Caco-2 (cell line): ENCODE results near the gene KIF1B. TPM values are rescaled to one million over a fixed set of nuclear protein-coding genes. Genes with fewer than 3 reads are reported as not detected.

Experiments used
- BruUV-seq: library from RNA; stranded (reverse); fragments of 400-500 nt; replicated peaks from 2 replicates; lab custom pipeline; 2021; lab: Mats Ljungman, UMichigan
- CTCF ChIA-PET: fragments of 300-600 bp; sonication (Branson Sonifier 250); formaldehyde crosslinking; loops from one replicate; lab custom pipeline; 2022; ENCODE audit warnings: antibody characterized with exemption; lab: Charles Lee
- POLR2A ChIA-PET: fragments of 300-600 bp; sonication (Branson Sonifier 250); formaldehyde crosslinking; loops from one replicate; lab custom pipeline; 2022; ENCODE audit warnings: antibody characterized with exemption; lab: Charles Lee
- DNase-seq, 2 experiments: peaks; one replicate each; pipeline versions ENCODE4 v3.0.0 to v3.0.0-alpha.2; 2020 to 2022
- H3K27me3 ChIP-seq: replicated peaks from 2 replicates; pipeline ENCODE4 v1.6.0; 2011; ENCODE audit warnings: low read length; ENCODE audit not compliant: control insufficient read depth, insufficient read depth
- H3K36me3 ChIP-seq: 2 replicates; pipeline ENCODE4 v1.5.1; 2011; ENCODE audit warnings: low read length; ENCODE audit not compliant: control insufficient read depth, insufficient read depth
- H3K4me1 ChIP-seq: fragments of 250-450 bp; sonication (Bioruptor Pico); 2 replicates; pipeline ENCODE4 v1.5.1; 2020; ENCODE audit warnings: mild to moderate bottlenecking
- H3K4me3 ChIP-seq: 2 replicates; pipeline ENCODE4 v1.5.1; 2011; ENCODE audit warnings: low read depth, mild to moderate bottlenecking, control low read depth, low read length
- H3K9me3 ChIP-seq: fragments of 250-450 bp; sonication (Bioruptor Pico); 2 replicates; pipeline ENCODE4 v1.5.1; 2020; ENCODE audit warnings: mild to moderate bottlenecking, moderate library complexity
- H3K27ac Mint-ChIP-seq: one replicate; pipeline ENCODE4 v1.8.0; 2022; ENCODE audit warnings: mixed read lengths; ENCODE audit not compliant: unreplicated experiment
- H3K27me3 Mint-ChIP-seq: one replicate; pipeline ENCODE4 v1.8.0; 2022; ENCODE audit warnings: mixed read lengths; ENCODE audit not compliant: insufficient read depth, unreplicated experiment
- H3K36me3 Mint-ChIP-seq: one replicate; pipeline ENCODE4 v1.8.0; 2022; ENCODE audit warnings: mild to moderate bottlenecking, mixed read lengths; ENCODE audit not compliant: insufficient read depth, unreplicated experiment
- H3K4me1 Mint-ChIP-seq: one replicate; pipeline ENCODE4 v1.8.0; 2022; ENCODE audit warnings: low read depth, mixed read lengths; ENCODE audit not compliant: unreplicated experiment
- H3K4me3 Mint-ChIP-seq: one replicate; pipeline ENCODE4 v1.8.0; 2022; ENCODE audit warnings: mild to moderate bottlenecking, moderate library complexity, mixed read lengths; ENCODE audit not compliant: unreplicated experiment
- H3K9me3 Mint-ChIP-seq: one replicate; pipeline ENCODE4 v1.8.0; 2022; ENCODE audit warnings: mixed read lengths; ENCODE audit not compliant: unreplicated experiment
- intact Hi-C: fragments of 100-400 bp; cut with micrococcal nuclease; formaldehyde crosslinking; loops from one replicate; pipeline ENCODE4 v1.10.0; 2022; ENCODE audit not compliant: unreplicated experiment
- total RNA-seq: library from RNA; stranded (reverse); gene quantifications from 2 replicates; pipeline ENCODE4 v1.2.3, GENCODE V29; 2022
- TF ChIP-seq, protein P1 (sequence below), 2 experiments: fragments of 200-600 bp in 1 of 2; IDR thresholded peaks; 1 replicate in 1 of 2; 2 replicates in 1 of 2; pipeline versions ENCODE4 v1.5.1 to v1.8.0; 2011 to 2022; ENCODE audit warnings: antibody characterized with exemption in 1 of 2, control low read depth in 1 of 2, inconsistent platforms in 1 of 2, low read depth in 1 of 2, low read length in 1 of 2, mild to moderate bottlenecking in 1 of 2, moderate library complexity in 1 of 2; ENCODE audit not compliant: insufficient read depth in 1 of 2, severe bottlenecking in 1 of 2, unreplicated experiment in 1 of 2

The KIF1B gene
- total RNA-seq, 1 experiment from 2014 or later: 41.1 TPM

GRCh38 chr1:10177876-10178275, 32.5 kb upstream of the KIF1B start:
- TF ChIP-seq, protein P1, sequence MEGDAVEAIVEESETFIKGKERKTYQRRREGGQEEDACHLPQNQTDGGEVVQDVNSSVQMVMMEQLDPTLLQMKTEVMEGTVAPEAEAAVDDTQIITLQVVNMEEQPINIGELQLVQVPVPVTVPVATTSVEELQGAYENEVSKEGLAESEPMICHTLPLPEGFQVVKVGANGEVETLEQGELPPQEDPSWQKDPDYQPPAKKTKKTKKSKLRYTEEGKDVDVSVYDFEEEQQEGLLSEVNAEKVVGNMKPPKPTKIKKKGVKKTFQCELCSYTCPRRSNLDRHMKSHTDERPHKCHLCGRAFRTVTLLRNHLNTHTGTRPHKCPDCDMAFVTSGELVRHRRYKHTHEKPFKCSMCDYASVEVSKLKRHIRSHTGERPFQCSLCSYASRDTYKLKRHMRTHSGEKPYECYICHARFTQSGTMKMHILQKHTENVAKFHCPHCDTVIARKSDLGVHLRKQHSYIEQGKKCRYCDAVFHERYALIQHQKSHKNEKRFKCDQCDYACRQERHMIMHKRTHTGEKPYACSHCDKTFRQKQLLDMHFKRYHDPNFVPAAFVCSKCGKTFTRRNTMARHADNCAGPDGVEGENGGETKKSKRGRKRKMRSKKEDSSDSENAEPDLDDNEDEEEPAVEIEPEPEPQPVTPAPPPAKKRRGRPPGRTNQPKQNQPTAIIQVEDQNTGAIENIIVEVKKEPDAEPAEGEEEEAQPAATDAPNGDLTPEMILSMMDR (IDR thresholded peaks at IDR 0.05; ENCODE audit: insufficient read depth in 1 of 2, low read depth in 1 of 2, low read length in 1 of 2, severe bottlenecking in 1 of 2, unreplicated experiment in 1 of 2): no peak
- Mint-ChIP-seq H3K4me3 (no peak overlapping the region), H3K27ac (no peak overlapping the region), H3K9me3 (peaks cover 9% of the 10 kb centered on the region), H3K27me3 (no peaks in the 10 kb centered on the region), H3K36me3 (peaks cover 23% of the 10 kb centered on the region), H3K4me1 (no peaks in the 10 kb centered on the region)
- POLR2A ChIA-PET: no interaction called here
- no peak for DNase-seq
- no TSS peak for BruUV-seq
- Histone ChIP-seq H3K4me3 (no peak overlapping the region), H3K9me3 (no peaks in the 10 kb centered on the region), H3K4me1 (no peaks in the 10 kb centered on the region), H3K27me3 (no peaks in the 10 kb centered on the region), H3K36me3 (peaks cover 1% of the 10 kb centered on the region)
- CTCF ChIA-PET: interaction anchor here (1.2 kb wide), 1 partner anchor 32 kb away, joined by 3 read pairs; no protein-coding TSS in a partner anchor
- intact Hi-C loops: no loop called here

DNA sequence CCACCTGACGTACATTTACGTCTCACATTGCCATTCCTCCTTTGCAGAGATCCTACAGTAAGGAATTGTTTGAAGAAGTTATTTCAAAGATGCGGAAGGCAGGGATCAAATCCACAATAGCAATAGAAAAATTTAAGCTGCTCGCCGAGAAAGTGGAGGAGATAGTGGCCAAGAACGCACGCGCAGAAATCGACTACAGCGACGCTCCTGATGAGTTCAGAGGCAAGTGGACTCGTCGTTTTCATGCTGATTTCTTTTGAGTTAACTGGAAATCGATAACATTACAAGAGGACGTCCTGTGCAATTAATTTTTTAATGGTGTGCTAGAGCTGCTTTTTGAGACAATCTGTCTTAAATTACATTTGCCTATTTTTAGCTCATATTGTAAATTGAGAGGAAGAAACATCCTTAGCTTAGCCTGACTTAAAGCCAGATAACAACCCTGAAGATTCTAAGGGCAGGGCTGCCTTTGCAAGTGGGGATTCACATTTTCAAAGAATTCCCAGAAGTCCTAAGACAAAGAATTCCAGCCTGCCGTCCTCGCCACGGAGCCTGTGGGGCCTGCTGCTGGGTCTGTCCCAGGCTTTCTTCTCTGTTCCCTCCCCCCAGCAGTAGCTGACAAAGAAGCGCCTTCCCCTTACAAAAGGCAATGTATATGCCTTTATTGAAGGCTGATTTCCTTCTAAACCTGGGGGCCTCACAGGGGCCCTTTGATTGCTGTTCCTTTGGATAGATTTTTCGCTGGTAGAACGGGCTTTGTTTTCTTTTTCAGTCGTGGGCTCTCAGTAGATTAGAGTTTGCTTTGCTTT, 31.6 kb upstream of the KIF1B start:
- no TSS peak for BruUV-seq
- no peak overlapping the region for H3K4me3 Mint-ChIP-seq

DNA sequence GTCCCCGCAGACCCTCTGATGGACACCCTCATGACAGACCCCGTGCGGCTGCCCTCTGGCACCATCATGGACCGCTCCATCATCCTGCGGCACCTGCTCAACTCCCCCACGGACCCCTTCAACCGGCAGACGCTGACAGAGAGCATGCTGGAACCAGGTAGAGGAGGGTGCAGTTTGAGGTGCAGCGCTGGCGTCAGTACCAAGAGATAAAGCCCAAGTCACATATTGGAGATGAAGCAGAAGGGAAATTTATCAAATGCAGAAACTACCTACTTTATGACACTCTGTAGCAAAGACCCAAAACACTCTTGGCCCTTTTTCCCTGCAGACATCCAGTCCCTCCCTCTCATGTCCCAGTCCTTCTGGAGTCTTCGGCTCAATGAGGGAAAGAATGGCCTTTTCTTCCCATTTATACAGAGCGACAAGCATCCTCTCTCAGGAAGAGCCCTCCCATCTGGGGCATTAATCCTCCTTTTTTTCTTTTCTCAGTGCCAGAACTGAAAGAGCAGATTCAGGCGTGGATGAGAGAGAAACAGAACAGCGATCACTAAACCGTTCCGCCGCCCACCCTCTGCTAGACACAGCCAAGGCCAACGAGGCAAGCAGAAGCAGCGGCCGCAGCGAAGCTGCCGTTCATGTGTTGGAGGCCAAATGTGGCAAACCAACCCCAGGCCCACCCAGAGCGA, 30.8 kb upstream of the KIF1B start:
- TF ChIP-seq, protein P1 (IDR thresholded peaks at IDR 0.05; ENCODE audit: insufficient read depth in 1 of 2, low read depth in 1 of 2, low read length in 1 of 2, severe bottlenecking in 1 of 2, unreplicated experiment in 1 of 2): no peak
- no peaks in the 10 kb centered on the region for H3K4me1 ChIP-seq
- ChIA-PET POLR2A (no interaction called here), CTCF (no interaction called here)
- no peak overlapping the region for H3K27ac Mint-ChIP-seq
- DNase-seq: no peak
- no peak overlapping the region for H3K4me3 Mint-ChIP-seq
- no peak overlapping the region for H3K4me3 ChIP-seq
- H3K4me1 Mint-ChIP-seq: no peaks in the 10 kb centered on the region
- no peaks in the 10 kb centered on the region for H3K27me3 Mint-ChIP-seq
- no peaks in the 10 kb centered on the region for H3K27me3 ChIP-seq
- peaks cover 28% of the 10 kb centered on the region for H3K36me3 Mint-ChIP-seq
- H3K9me3 Mint-ChIP-seq: peaks cover 9% of the 10 kb centered on the region
- no peaks in the 10 kb centered on the region for H3K9me3 ChIP-seq
- H3K36me3 ChIP-seq: no peaks in the 10 kb centered on the region; the same call in 1 of the 2 replicates
- no TSS peak for BruUV-seq
- intact Hi-C loops: no loop called here

More for the DNA sequence above, 31.6 kb upstream of the KIF1B start:
- Mint-ChIP-seq H3K4me1 (no peaks in the 10 kb centered on the region), H3K36me3 (peaks cover 25% of the 10 kb centered on the region), H3K9me3 (peaks cover 9% of the 10 kb centered on the region), H3K27ac (no peak overlapping the region), H3K27me3 (no peaks in the 10 kb centered on the region)
- intact Hi-C loops: no loop called here
- no peaks in the 10 kb centered on the region for H3K27me3 ChIP-seq
- no peaks in the 10 kb centered on the region; the same call in 1 of the 2 replicates for H3K36me3 ChIP-seq
- CTCF ChIA-PET: interaction anchor here (1.2 kb wide), 1 partner anchor 31 kb away, joined by 3 read pairs; no protein-coding TSS in a partner anchor
- no peaks in the 10 kb centered on the region for H3K9me3 ChIP-seq
- TF ChIP-seq, protein P1 (IDR thresholded peaks at IDR 0.05; ENCODE audit: insufficient read depth in 1 of 2, low read depth in 1 of 2, low read length in 1 of 2, severe bottlenecking in 1 of 2, unreplicated experiment in 1 of 2): no peak
- POLR2A ChIA-PET: no interaction called here
- no peaks in the 10 kb centered on the region for H3K4me1 ChIP-seq
- H3K4me3 ChIP-seq: no peak overlapping the region
- no peak for DNase-seq
